Testis (tissue), 3 donors: ENCODE data around the gene CA5A. TPM values are rescaled to one million over a fixed set of nuclear protein-coding genes. Genes with fewer than 3 reads are reported as not detected.

Source experiments
- DNase-seq: peaks from one replicate; pipeline ENCODE4 v3.0.0-alpha.2; 2019
- H3K27ac ChIP-seq, 2 donors: fragments of 200-600 bp; sonication (generic); one replicate each; pipeline ENCODE4 v1.5.1; 2019
- H3K27me3 ChIP-seq: fragments of 200-600 bp; sonication (generic); one replicate; pipeline ENCODE4 v1.5.1; 2019
- H3K36me3 ChIP-seq: fragments of 200-600 bp; sonication (generic); one replicate; pipeline ENCODE4 v1.5.1; 2017; ENCODE audit warnings: low read depth; ENCODE audit errors: missing control alignments
- H3K4me1 ChIP-seq: fragments of 200-600 bp; sonication (generic); one replicate; pipeline ENCODE4 v1.5.1; 2019
- H3K4me3 ChIP-seq, 2 donors: fragments of 200-600 bp; sonication (generic); one replicate each; pipeline ENCODE4 v1.5.1; 2017 to 2019
- H3K9me3 ChIP-seq: fragments of 200-600 bp; sonication (generic); one replicate; pipeline ENCODE4 v1.5.1; 2017
- POLR2A ChIP-seq: fragments of 450-650 bp; IDR thresholded peaks from one replicate; pipeline ENCODE4 v1.6.1; 2017; ENCODE audit warnings: antibody characterized with exemption, mild to moderate bottlenecking, moderate library complexity
- WGBS, 2 donors: methylation state at CpG; one replicate each; pipeline ENCODE4 v1.1.5; 2018; 5-methylcytosine and 5-hydroxymethylcytosine counted together
- intact Hi-C: fragments of 100-400 bp; cut with DNase I; formaldehyde crosslinking; loops from one replicate; pipeline ENCODE4 v1.15.1; 2023; ENCODE audit warnings: low total_unique reads
- polyA plus RNA-seq: library from polyadenylated mRNA; stranded (reverse); fragments of 350-450 nt; fragmentation: Illumina TruSeq; extraction: RNeasy Lipid Tissue Mini Kit (QIAGEN cat#74804); gene quantifications from one replicate; pipeline ENCODE4 v1.2.3, GENCODE V29; 2014; ENCODE audit warnings: low read depth, low replicate concordance; ENCODE audit not compliant: insufficient read depth
- total RNA-seq, 2 donors: library from RNA; depleted of rRNA; stranded (reverse); fragments of >200 nt; gene quantifications; one replicate each; pipeline ENCODE4 v1.2.3, GENCODE V29; 2016
- TF ChIP-seq, protein P1 (sequence below), 3 experiments: fragments of 450-650 bp in 2 of 3; fragments of 200-600 bp in 1 of 3; sonication (generic) in 1 of 3; IDR thresholded peaks; one replicate each; pipeline ENCODE4 v1.5.1; 2016 to 2019; ENCODE audit warnings: antibody characterized with exemption in 3 of 3, mild to moderate bottlenecking in 2 of 3, moderate library complexity in 1 of 3

The CA5A gene
- total and polyA plus RNA-seq, 3 donors from 2014 or later, result not detected

DNA sequence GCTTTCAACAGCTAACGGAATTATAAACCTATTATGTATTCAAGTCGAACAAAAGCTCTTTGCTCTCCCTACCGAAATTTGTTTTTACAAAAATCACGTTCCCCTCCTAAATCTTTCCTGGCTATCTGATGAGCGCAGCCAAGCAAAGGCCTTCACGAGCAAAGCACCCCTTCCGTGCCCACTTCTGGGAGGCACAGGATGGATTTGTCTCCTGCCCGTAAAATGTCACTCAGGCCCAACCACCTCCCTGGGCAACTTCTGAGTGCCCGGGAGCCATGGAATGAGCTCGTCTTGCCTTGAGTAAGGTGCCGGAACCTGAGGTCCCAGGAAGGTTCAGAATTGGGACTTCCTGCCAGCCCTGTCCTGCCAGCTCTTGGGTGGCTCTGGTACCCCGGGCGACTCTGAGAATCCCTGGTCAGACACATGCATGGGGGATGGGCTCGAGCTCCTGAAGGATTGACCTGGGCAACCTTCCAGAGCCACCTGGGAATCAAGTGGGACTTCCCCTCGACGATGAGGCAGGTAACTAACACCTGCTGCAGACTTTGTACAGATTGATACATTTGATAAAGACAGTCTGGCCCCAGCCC, 86.8 kb downstream of the CA5A start:
- H3K27me3 ChIP-seq, result no peaks in the 10 kb centered on the region
- no peaks in the 10 kb centered on the region for H3K36me3 ChIP-seq
- TF ChIP-seq, protein P1, sequence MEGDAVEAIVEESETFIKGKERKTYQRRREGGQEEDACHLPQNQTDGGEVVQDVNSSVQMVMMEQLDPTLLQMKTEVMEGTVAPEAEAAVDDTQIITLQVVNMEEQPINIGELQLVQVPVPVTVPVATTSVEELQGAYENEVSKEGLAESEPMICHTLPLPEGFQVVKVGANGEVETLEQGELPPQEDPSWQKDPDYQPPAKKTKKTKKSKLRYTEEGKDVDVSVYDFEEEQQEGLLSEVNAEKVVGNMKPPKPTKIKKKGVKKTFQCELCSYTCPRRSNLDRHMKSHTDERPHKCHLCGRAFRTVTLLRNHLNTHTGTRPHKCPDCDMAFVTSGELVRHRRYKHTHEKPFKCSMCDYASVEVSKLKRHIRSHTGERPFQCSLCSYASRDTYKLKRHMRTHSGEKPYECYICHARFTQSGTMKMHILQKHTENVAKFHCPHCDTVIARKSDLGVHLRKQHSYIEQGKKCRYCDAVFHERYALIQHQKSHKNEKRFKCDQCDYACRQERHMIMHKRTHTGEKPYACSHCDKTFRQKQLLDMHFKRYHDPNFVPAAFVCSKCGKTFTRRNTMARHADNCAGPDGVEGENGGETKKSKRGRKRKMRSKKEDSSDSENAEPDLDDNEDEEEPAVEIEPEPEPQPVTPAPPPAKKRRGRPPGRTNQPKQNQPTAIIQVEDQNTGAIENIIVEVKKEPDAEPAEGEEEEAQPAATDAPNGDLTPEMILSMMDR (IDR thresholded peaks at IDR 0.05), result no peak
- TF ChIP-seq POLR2A, result no peak
- intact Hi-C loops, result no loop called here
- no peak overlapping the region for H3K4me3 ChIP-seq
- WGBS, 2 donors, result 71 to 75% methylated on average over 10 to 16 of the region's 16 CpGs
- peaks cover 94% of the 10 kb centered on the region for H3K4me1 ChIP-seq
- no peaks in the 10 kb centered on the region for H3K9me3 ChIP-seq
- no peak for DNase-seq
- no peak overlapping the region for H3K27ac ChIP-seq

- WGBS, 2 donors, result 76 to 86% methylated on average over 10 to 18 of the region's 18 CpGs
- intact Hi-C loops, result no loop called here
- Histone ChIP-seq H3K9me3 (no peaks in the 10 kb centered on the region), H3K27me3 (no peaks in the 10 kb centered on the region), H3K27ac (peak overlapping the region; percentile 57 to 59), H3K4me1 (peaks cover 95% of the 10 kb centered on the region), H3K36me3 (no peaks in the 10 kb centered on the region), H3K4me3 (no peak overlapping the region)
- TF ChIP-seq POLR2A, result no peak
- TF ChIP-seq, protein P1 (IDR thresholded peaks at IDR 0.05), result no peak
- no peak for DNase-seq
Observed at GRCh38 chr16:87848676-87849345, 87.5 kb downstream of the CA5A start.

DNA sequence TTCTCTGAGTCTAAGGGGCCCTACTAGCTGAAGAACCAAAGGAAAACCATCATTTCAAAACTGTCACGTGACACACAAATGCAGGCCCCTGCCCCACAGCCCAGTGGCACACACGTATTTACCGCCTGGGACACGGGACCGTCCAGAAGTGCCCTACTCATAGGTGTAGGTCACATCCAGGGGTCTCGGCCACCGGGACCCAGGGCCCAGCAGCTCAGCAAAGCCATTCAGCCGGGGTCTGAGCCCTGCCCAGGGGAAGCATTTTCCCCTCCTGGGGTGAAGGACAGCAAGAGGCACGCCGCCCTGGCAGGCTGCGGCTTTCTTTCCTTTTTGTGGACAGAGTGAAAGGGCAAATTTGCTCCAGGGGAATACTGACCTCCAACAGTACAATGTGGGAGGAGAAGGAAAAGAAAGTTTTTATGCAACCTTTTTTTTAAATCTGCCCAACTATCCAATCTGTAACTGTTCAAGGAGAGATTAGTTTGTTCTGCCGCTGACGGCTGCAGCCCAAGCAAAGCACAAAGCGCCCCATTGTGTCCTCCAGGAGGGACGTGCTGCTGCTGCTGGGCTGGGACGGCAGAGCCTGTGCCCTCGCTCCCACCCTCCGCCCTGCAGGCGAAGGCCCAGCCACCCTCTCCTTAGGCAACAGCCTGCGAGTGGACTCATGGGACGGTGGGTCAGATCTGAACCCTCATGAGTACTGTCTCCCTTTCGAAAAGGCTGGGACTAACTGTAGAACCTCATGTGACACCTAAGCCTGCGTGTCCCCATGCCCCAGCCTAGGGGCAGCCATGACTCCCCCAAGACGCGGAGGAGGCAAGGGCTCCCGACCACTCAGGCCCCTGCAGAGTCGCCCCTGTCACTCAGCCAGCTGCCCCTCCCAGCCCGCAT, 88.3 kb downstream of the CA5A start:
- H3K9me3 ChIP-seq, result no peaks in the 10 kb centered on the region
- H3K4me3 ChIP-seq, result no peak overlapping the region
- intact Hi-C loops, result no loop called here
- TF ChIP-seq, protein P1 (IDR thresholded peaks at IDR 0.05), result no peak
- no peak for TF ChIP-seq POLR2A
- peak; percentile 93 for DNase-seq
- no peaks in the 10 kb centered on the region for H3K27me3 ChIP-seq
- peak overlapping the region; percentile 64 to 84 for H3K27ac ChIP-seq
- H3K36me3 ChIP-seq, result no peaks in the 10 kb centered on the region
- WGBS, 2 donors, result 36 to 58% methylated on average over 20 to 28 of the region's 28 CpGs
- peaks cover 93% of the 10 kb centered on the region for H3K4me1 ChIP-seq

DNA sequence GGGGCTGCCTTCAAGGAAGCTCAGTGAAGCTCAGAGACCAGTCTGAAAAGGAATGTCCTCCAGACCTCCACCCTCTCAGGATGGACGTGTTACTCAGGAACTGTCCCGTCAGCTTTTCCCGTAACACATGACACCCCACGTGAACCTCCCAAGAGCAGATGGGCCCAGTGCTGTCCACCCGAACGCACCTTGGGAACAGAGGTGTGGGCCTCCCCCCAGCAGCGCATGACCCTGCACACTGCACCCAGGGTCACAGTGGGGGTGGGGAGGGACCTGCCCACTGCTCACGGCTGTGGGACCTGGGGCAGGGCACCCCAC, 88.9 kb downstream of the CA5A start:
- peaks cover 94% of the 10 kb centered on the region for H3K4me1 ChIP-seq
- no peaks in the 10 kb centered on the region for H3K27me3 ChIP-seq
- 63 to 100% methylated on average over 1 to 8 of the region's 8 CpGs for WGBS, 2 donors
- H3K27ac ChIP-seq, result peak overlapping the region; percentile 64 to 84
- no peak overlapping the region for H3K4me3 ChIP-seq
- intact Hi-C loops, result no loop called here
- DNase-seq, result no peak
- H3K9me3 ChIP-seq, result no peaks in the 10 kb centered on the region
- TF ChIP-seq, protein P1 (IDR thresholded peaks at IDR 0.05), result no peak
- no peak for TF ChIP-seq POLR2A
- H3K36me3 ChIP-seq, result no peaks in the 10 kb centered on the region
